Smooth muscle cell (in vitro differentiated cells): Measurements from ENCODE around the gene EMILIN2. TPM values are rescaled to one million over a fixed set of nuclear protein-coding genes. Genes with fewer than 3 reads are reported as not detected.

ENCODE experiments used
- DNase-seq: peaks from one replicate; lab custom pipeline; 2025; ENCODE audit not compliant: unreplicated experiment; lab: John Stamatoyannopoulos, UW
- H2AFZ ChIP-seq: fragments of 200-600 bp; sonication (generic); 2 replicates; pipeline ENCODE4 v1.6.0; 2016; ENCODE audit warnings: antibody characterized with exemption, low read depth, mild to moderate bottlenecking
- H3F3A ChIP-seq: fragments of 200-600 bp; sonication (generic); 2 replicates; pipeline ENCODE4 v1.6.0; 2017; ENCODE audit warnings: antibody characterized with exemption, low read depth
- H3K27ac ChIP-seq: fragments of 200-600 bp; sonication (generic); 2 replicates; pipeline ENCODE4 v1.5.1; 2016; ENCODE audit warnings: low read depth, mild to moderate bottlenecking
- H3K27me3 ChIP-seq: fragments of 200-600 bp; sonication (generic); 2 replicates; pipeline ENCODE4 v1.6.1; 2016; ENCODE audit warnings: low read depth, mild to moderate bottlenecking
- H3K36me3 ChIP-seq: fragments of 200-600 bp; sonication (generic); 2 replicates; pipeline ENCODE4 v1.5.1; 2016; ENCODE audit warnings: low read depth
- H3K4me1 ChIP-seq: fragments of 200-600 bp; sonication (generic); 2 replicates; pipeline ENCODE4 v1.5.1; 2016; ENCODE audit warnings: low read depth
- H3K4me2 ChIP-seq: fragments of 200-600 bp; sonication (generic); 2 replicates; pipeline ENCODE4 v1.6.0; 2016; ENCODE audit warnings: mild to moderate bottlenecking
- H3K4me3 ChIP-seq: fragments of 200-600 bp; sonication (generic); 2 replicates; pipeline ENCODE4 v1.5.1; 2016; ENCODE audit warnings: mild to moderate bottlenecking
- H3K79me2 ChIP-seq: fragments of 200-600 bp; sonication (generic); 2 replicates; pipeline ENCODE4 v1.6.0; 2016; ENCODE audit warnings: low read depth, mild to moderate bottlenecking
- H3K9ac ChIP-seq: fragments of 200-600 bp; sonication (generic); 2 replicates; pipeline ENCODE4 v1.6.0; 2016; ENCODE audit warnings: low read depth
- H3K9me3 ChIP-seq: fragments of 200-600 bp; sonication (generic); replicated peaks from 2 replicates; pipeline ENCODE4 v1.5.1; 2016; ENCODE audit warnings: low read depth
- H4K20me1 ChIP-seq: fragments of 200-600 bp; sonication (generic); 2 replicates; pipeline ENCODE4 v1.6.0; 2016; ENCODE audit warnings: low read depth
- WGBS: methylation state at CpG from one replicate; pipeline ENCODE4 v1.1.7; 2016; ENCODE audit warnings: low lambda C conversion rate; 5-methylcytosine and 5-hydroxymethylcytosine counted together
- polyA plus RNA-seq: library from polyadenylated mRNA; unstranded; fragments of >200 nt; fragmentation: Nextera tagmentation; extraction: Ambion mirVana; gene quantifications from 2 replicates; pipeline ENCODE4 v1.2.1, GENCODE V29; 2016
- total RNA-seq: library from RNA; depleted of rRNA; stranded (reverse); fragments of >200 nt; gene quantifications from 2 replicates; pipeline ENCODE4 v1.2.3, GENCODE V29; 2014
- TF ChIP-seq, protein P1 (sequence below): fragments of 200-600 bp; sonication (generic); IDR thresholded peaks from 2 replicates; pipeline ENCODE4 v1.5.1; 2017; ENCODE audit warnings: borderline replicate concordance, mild to moderate bottlenecking, antibody characterized with exemption; ENCODE audit not compliant: insufficient read depth, poor library complexity, severe bottlenecking

The EMILIN2 gene
- total and polyA plus RNA-seq, 2 experiments from 2014 or later: 6.5 to 22.9 TPM

DNA sequence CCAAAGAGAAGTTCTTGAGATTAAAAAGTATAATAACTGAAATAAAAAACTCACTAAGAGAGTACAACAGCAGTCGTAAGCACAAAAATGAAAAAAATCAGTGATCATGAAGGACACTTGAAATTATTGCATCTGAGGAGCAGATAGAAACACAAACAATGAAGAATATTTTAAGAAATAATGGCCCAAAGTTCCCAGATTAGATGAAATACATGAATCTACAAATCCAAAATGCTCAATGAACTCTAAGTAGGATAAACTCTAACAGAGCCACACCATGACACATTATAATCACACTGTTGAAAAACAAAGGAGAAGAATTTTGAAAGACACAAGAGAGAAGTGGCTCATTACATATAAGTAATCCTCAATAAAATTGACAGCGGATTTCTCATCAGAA lies 31.9 kb upstream of the EMILIN2 start:
- H3K9ac ChIP-seq: no peak overlapping the region
- H4K20me1 ChIP-seq: no peaks in the 10 kb centered on the region
- H3K27me3 ChIP-seq: no peaks in the 10 kb centered on the region
- no peaks in the 10 kb centered on the region for H3K4me1 ChIP-seq
- WGBS: 89% methylated on average over 2 of the region's 2 CpGs
- no peak overlapping the region for H3K4me3 ChIP-seq
- no peaks in the 10 kb centered on the region for H3K79me2 ChIP-seq
- H3K9me3 ChIP-seq: no peaks in the 10 kb centered on the region
- H3K36me3 ChIP-seq: no peaks in the 10 kb centered on the region
- no peak for DNase-seq
- H3K4me2 ChIP-seq: no peak overlapping the region
- H2AFZ ChIP-seq: no peak overlapping the region
- TF ChIP-seq, protein P1, sequence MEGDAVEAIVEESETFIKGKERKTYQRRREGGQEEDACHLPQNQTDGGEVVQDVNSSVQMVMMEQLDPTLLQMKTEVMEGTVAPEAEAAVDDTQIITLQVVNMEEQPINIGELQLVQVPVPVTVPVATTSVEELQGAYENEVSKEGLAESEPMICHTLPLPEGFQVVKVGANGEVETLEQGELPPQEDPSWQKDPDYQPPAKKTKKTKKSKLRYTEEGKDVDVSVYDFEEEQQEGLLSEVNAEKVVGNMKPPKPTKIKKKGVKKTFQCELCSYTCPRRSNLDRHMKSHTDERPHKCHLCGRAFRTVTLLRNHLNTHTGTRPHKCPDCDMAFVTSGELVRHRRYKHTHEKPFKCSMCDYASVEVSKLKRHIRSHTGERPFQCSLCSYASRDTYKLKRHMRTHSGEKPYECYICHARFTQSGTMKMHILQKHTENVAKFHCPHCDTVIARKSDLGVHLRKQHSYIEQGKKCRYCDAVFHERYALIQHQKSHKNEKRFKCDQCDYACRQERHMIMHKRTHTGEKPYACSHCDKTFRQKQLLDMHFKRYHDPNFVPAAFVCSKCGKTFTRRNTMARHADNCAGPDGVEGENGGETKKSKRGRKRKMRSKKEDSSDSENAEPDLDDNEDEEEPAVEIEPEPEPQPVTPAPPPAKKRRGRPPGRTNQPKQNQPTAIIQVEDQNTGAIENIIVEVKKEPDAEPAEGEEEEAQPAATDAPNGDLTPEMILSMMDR: no peak
- H3K27ac ChIP-seq: no peak overlapping the region
- no peaks in the 10 kb centered on the region for H3F3A ChIP-seq

DNA sequence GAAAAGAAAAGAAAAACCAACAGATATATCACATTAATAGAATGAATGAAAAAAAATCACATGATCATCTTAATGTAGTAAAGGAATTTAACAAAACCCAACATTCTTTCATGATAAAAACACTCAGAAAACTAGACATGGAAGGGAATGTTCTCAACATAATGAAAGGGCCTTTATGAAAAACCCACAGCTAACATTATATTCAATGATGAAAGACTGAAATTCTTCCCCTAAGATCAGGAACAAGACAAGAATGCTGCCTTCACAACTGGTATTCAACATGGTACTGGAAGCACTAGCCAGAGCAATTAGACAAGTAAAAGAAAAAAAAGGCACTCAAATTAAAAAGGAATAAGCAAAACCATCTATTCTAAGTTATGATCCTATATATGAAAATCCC lies 28.5 kb upstream of the EMILIN2 start:
- H3K9ac ChIP-seq: no peak overlapping the region
- H3K4me3 ChIP-seq: no peak overlapping the region
- no peaks in the 10 kb centered on the region for H3F3A ChIP-seq
- no peaks in the 10 kb centered on the region for H4K20me1 ChIP-seq
- no peak overlapping the region for H3K4me2 ChIP-seq
- TF ChIP-seq, protein P1: no peak
- H3K4me1 ChIP-seq: no peaks in the 10 kb centered on the region
- H3K9me3 ChIP-seq: no peaks in the 10 kb centered on the region
- H3K27ac ChIP-seq: no peak overlapping the region
- H3K79me2 ChIP-seq: no peaks in the 10 kb centered on the region
- no peak overlapping the region for H2AFZ ChIP-seq
- no peak for DNase-seq
- H3K27me3 ChIP-seq: no peaks in the 10 kb centered on the region
- H3K36me3 ChIP-seq: no peaks in the 10 kb centered on the region

DNA sequence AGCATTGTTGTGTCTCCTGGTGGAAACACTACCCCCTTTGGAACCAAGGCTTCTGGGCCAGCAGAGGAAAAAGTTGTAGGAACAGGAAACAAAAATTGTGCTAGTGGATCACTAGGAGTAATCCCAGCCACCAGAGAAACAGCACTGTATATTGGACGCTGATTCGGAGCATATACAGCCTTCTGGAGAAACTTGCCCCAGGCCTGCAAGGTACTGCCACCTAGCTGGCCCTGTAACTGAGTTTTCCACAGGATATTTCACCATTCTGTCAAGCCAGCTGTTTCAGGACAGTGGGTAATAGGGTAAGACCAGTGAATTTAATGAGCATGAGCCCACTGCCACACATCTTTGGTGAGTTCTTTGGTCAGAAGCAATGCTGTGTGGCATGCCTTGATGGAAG lies 25.1 kb upstream of the EMILIN2 start:
- Histone ChIP-seq H3K4me2 (no peak overlapping the region), H3K4me1 (no peaks in the 10 kb centered on the region), H3K79me2 (no peaks in the 10 kb centered on the region), H3K4me3 (no peak overlapping the region), H3K27me3 (no peaks in the 10 kb centered on the region), H2AFZ (no peak overlapping the region), H3K9me3 (no peaks in the 10 kb centered on the region), H3K9ac (no peak overlapping the region), H3K27ac (no peak overlapping the region), H3K36me3 (no peaks in the 10 kb centered on the region), H4K20me1 (no peaks in the 10 kb centered on the region), H3F3A (peaks cover 5% of the 10 kb centered on the region)
- 88% methylated on average over 2 of the region's 2 CpGs for WGBS
- TF ChIP-seq, protein P1: no peak
- no peak for DNase-seq

DNA sequence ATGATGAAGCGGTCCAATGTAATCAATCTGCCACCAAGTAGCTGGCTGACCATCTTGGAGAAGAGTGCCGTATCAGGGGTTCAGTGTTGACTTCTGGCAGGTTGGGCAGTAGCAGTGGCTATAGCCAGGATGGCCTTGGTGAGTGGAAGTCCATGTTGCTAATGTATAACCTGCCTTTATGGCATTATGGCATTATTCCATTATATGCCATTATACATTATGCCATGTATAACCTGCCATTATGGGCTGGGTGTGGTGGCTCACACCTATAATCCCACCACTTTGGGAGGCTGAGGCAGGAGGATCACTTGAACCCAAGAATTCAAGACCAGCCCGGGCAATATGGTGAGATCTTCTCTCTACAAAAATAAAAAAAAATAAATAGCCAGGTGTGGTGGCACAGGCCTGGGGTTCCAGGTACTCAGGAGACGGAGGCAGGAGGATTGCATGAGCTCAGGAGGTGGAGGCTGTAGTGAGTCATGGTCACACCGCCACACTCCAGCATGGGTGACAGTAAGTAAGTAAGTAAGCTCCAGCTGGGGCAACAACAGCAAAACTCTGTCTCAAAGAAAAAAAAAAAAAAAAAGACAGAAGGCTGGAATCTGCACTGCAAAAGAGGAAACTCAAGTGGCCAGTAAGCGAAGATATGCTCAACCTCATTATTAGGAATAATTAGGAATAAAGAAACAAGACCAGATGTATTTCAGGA lies 24.4 kb upstream of the EMILIN2 start:
- H3K9me3 ChIP-seq: no peaks in the 10 kb centered on the region
- no peak for DNase-seq
- no peaks in the 10 kb centered on the region for H3K27me3 ChIP-seq
- H4K20me1 ChIP-seq: no peaks in the 10 kb centered on the region
- 67% methylated on average over 6 of the region's 6 CpGs for WGBS
- no peak overlapping the region for H3K4me3 ChIP-seq
- H3K9ac ChIP-seq: no peak overlapping the region
- H3K4me2 ChIP-seq: no peak overlapping the region
- no peak overlapping the region for H3K27ac ChIP-seq
- no peak overlapping the region for H2AFZ ChIP-seq
- no peaks in the 10 kb centered on the region for H3K4me1 ChIP-seq
- H3K36me3 ChIP-seq: no peaks in the 10 kb centered on the region
- no peaks in the 10 kb centered on the region for H3K79me2 ChIP-seq
- TF ChIP-seq, protein P1: no peak
- H3F3A ChIP-seq: peaks cover 12% of the 10 kb centered on the region
